ENCODE data around the gene DDA1.
A peak's percentile ranks its signal among the peaks of the same experiment; 100 is the strongest.

DDA1 gene

DNA sequence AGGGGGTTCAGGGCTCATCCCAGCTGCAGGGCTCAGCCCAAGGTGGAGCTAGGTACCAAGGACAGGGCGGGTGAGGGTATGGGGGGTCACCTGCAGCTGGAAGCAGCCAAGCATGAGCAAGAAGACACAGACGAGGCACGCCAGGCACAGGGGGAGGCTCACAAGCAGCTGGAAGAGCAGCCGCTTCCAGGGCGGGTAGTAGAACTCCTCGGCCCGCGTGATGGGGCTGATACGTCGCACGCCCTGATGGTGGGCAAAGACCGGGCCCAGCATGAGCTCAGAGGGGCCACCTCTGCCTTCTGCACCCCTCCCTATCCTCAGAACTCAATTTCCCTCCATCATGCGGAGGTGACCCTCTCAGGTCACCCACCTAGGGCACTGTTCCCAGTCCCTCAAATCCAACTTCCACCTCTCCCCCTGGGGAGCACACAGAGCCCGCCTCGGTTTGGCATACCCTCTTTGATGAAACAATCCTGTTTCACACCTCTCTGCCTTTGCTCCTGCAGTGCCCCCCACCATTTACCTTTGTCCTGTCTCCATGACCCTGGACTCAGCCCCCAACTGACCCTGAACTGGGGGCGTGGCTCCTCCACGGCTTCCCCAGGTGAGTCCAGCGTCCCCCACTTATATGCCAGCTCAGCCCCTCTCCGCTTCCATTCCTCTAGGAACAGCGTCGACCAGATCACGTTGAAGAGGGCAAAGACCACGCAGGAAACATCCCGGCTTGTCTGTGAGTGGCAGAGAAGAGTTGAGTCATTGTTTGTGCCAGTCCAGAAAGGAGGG lies 21.1 kb downstream of the DDA1 start:
- no peak for DNase-seq

DNA sequence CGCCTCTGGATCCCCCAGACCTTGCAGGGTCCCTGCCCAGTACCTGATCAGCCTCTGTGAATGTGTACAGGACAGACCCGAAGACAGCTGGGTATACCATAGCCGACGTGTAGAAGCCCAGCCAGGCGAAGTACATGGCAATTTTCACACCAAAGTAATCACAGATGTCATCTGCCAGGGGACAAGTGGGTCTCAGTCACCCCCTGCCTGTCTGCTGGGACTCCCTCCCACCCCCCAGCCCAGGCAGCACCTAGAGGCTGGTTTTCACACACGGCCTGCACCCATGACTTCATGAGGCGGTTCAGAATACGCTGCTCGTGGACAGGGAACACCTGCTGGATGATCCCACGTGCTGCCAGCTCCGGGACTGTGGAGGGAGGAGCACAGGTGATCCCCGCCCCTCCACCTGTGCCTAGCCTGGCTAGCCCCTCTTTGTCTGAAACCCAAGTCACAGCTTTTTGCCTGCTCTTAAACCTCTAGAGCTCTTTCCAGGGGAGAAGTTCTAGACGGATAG lies 21.7 kb downstream of the DDA1 start:
- DNase-seq = no peak

DNA sequence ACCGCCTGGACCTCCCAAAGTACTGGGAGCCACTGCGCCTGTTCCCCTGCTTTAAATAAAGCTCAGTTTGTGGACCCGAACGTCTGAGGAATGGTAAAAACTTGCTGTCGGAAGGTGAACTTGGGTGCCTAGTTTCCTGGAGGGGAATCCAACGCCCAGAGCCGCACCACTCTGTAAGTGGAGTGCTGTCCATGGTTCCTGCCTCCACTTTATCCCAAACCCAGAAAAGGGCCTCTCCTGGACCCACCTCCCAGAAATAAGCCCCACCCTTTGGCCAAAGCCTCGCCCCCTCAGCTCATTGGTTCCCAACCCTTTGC lies 23.0 kb downstream of the DDA1 start:
- no peak for DNase-seq

DNA sequence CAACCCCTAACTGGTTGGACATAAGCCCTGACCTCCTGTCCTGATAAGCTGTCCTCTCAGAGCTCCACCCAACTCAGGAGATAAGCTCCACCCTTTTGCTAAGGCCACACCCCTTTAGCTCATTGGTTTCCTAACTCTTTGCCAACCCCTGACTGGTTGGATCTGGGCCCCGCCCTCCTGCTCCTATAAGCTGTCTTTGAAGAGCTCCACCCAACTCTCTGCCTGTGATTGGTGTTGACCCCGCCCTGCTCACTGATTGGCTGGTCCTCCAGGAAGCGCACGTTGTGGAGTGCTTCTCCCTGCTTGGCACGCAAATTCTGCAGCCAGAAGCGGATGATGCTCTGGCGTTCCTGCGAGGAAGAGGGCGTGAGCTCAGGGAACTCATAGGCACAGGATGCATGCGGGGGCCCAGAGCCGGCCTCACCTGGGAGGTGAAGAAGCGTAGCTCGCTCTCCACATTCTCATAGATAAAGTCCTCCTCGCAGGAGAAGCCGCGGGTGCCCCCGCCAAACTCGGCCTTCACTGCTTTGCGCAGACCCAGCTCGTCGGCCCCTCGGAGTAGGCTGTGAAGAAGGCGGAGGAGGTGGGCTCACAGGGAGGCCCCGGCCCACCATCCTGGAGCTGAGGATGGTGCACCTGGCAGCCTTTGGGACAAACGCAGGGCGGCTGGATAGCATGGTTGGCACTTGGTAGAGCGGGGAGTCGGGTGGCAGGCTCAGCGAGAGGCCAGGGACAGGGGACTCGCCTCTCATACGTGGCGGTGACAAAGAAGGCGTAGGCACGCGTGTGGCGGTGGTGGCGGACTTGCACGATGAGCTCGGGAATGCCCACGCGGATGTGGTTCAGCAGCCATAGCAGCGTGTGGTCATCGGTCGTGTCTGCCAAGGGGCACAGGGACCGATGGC lies 23.6 kb downstream of the DDA1 start:
- DNase-seq = peak; percentile 81

DNA sequence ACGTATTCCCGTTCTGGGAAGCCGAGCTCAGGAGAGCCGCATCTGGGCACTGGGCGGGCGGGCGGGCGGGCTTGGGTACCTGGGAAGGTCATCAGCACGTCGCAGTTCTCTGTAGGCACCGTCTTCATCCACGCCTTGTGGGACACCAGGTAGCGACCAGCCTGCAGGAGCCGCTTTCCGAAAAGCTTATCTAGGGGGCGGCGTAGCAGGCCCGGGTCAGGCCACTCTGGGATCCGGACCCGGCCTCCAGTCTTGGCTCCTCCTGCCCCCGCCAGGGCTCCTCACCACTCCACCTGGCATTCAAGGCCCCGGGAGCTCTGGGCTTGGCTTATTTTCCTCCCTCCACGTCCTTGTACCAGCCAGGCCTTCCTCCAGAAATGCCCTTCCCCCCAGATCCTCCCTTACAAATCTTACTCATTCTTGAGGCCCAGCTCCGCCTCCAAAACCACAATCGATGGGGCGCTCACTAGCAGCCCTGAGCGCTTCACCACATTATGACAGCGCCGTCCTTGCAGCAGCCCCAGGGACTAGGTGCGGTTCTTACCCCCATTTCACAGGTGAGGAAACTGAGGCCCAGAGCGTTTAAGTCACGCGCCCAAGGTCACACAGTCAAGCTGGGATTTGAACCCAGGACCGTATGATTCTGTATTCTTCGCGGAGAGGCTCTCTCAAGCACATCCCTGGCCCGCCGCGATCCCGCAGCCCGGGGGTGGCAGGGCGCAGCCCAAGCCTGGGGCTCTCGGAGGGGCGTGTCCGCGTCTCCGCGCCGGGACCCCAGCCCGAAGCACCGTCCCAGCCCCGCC lies 24.4 kb downstream of the DDA1 start:
- DNase-seq = no peak

DNA sequence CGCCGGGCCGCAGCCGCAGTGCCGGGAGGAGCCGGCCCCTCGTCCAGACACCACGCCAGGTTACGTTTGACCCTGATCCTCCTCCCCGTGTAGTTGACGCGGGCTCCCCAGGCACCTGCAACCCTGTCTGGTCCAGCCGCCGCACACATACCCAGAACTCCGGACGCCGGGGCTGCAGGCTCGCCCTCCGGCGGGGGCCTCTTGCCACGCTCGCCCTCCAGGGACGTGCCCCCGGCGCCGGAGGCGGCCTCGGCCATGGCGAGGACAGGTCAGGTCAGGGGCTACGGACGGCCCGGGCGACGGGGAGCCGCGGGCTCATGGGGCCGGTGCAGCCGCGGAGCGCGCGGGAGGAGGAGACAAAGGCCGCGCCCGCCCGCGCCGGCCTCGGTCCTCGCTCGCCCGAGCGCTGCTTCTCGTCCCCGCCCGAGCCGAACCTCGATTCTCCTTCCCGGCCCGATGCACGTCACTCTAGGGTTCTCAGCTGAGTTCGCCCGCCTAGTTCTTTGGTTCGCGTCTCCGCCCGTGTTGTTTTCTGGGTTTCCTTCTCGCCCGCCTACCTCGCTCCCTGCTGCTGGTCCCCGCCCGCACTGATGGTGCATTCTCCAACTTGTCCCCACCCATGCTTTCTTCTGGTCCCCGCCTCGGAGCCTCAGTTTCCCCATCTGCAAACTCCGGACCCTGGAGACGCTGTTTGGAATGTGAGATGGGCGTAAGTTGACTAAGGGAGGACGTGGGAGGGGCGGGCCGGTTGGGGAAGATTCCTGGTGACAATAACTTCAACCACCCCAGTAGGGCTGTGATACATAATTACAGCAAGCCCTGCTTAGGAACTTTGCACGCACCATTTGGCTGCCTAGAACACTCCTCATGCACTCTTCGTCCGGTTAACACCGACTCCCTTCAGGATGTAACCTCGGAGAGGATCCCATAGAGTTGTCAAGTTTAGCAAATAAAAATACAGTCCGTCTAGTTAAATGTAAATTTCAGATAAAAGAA lies 25.3 kb downstream of the DDA1 start, which contains the start of gene ANO8:
TSS of gene ANO8 (minus strand) at position 442 of the 996 bp plus-strand sequence. CDS start at position 257, 185 bp downstream.
- DNase-seq = peak; percentile 98

DNA sequence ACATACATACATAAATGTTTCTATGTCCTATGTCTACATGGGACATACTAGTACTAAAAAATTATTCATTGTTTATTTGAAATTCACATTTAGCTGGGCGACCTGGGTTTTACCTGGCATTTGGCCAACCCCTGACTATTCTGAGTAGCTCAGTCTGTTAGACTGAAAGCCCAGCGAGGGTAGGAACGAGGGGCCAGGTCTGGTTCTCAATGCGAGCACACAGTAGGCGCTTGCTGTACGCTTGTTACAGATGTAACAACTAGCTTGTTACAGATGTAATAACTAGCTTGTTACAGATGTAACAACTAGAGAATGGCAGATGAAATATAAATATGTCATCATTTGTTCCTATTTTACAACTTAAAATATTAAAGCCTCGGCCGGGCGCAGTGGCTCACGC lies 26.2 kb downstream of the DDA1 start:
- DNase-seq = no peak

DNA sequence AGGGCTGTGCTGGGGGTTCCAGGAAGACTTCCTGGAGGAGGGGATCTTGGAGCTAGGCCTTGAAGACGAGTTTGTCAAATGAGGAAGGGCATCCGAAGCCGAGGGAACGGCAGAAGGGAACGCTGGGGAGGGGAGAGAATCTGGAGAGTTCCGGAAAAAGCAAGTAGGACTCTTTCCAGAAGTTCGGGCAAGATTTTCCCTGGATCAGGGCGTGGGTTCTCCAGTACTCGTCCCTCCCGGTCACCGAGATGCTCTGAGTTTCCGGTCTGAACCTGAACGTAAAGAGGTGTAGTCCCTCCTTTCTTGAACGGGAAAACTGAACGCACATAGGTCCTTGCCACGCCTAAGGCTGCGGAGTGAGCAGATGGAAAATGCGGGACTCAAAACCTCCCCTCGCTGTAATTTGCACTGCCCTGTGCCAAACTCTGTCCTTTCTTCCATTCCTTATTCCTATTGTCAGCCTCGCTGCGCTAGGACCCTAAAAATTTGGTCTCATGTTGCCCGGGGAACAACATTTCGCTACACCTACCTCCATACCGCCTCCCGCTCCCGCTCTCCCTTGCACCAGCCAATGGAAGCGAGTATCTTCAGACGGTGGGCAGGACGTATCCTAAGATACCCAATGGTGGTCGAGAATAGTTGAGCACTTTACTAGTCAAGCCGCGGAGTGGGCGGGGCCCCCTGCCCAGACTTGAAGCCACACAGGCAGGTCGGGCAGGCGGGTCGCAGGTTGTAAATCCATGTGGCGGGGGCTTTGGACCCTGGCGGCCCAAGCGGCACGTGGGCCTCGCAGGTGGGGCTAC lies 27.7 kb downstream of the DDA1 start, which contains the start of gene GTPBP3:
TSS of gene GTPBP3 (plus strand) at position 682 of the 803 bp plus-strand sequence. CDS start at position 741, 59 bp downstream.
- peak; percentile 99 for DNase-seq

DNA sequence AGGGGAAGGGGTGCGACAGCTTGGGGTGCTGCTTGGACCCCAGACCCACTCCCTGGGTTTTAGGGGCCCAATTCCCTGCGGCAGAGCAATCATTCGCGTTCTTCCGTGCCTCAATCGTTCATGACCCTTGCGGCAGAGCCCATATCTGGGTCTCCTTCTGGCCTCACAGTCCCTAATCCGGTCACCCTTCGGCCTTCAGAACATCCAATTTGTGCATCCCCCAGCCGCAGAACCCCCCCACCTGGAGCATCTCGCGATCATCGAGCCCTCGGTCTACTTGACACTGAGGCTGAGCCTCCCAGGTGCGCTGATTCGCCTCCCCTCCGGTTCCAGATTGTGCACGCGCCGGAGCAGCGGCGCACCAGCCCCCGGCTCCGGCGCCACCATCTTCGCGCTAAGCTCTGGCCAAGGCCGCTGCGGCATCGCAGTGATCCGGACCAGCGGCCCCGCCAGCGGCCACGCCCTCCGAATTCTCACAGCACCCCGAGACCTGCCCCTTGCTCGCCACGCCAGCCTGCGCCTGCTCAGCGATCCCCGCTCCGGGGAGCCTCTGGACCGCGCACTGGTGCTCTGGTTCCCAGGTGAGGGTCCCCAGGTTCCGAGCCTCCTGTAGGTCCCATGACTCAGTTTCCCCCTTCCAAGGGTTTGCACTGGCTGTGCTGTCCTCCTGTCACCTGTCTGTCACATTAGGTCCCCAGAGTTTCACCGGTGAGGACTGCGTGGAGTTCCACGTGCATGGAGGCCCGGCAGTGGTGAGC lies 28.5 kb downstream of the DDA1 start:
- DNase-seq = no peak

DNA sequence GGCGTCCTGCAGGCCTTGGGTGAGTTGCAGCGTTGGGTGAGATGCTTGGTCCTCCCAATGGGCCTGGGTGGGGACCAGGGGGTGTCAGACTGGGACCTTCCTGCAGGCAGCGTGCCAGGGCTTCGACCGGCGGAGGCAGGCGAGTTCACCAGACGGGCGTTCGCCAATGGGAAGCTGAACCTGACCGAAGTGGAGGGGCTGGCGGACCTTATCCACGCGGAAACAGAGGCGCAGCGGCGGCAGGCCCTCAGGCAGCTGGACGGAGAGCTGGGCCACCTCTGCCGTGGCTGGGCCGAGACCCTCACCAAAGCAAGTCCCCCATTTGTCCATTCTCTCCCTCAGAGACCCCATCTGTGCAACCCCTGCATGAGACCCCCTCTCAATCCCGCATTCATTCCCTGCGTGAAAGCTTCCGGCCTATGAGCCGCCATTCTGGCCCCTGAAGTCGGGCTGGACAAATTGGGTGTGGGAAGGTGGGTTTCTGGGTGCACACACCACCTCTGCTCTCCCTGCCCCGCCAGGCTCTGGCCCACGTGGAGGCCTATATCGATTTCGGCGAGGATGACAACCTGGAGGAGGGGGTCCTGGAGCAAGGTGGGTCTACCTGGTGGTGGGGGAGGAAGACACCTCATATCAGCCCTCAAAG lies 29.2 kb downstream of the DDA1 start:
- no peak for DNase-seq

DNA sequence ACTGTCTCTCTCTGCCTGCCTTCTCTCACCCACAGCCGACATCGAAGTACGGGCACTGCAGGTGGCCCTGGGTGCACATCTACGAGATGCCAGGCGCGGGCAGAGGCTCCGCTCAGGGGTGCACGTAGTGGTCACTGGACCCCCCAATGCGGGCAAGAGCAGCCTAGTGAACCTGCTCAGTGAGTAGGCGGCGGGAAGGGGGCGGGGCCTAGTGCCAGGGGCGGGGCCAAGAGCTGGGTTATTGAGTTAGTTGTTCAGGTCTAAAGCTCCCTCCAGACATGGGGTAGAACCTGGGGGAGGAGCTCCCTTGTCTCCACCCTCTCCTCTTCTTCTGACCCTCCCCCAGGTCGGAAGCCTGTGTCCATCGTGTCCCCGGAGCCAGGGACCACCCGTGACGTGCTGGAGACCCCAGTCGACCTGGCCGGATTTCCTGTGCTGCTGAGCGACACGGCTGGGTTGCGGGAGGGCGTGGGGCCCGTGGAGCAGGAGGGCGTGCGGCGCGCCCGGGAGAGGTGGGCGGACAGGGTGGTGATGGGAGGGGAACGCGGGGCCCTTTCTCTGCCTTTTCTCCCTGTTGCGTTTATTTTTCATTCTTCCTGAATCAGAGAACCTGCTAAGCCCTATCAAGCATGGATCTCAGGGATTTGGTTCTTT lies 29.9 kb downstream of the DDA1 start:
- DNase-seq = peak; percentile 69

DNA sequence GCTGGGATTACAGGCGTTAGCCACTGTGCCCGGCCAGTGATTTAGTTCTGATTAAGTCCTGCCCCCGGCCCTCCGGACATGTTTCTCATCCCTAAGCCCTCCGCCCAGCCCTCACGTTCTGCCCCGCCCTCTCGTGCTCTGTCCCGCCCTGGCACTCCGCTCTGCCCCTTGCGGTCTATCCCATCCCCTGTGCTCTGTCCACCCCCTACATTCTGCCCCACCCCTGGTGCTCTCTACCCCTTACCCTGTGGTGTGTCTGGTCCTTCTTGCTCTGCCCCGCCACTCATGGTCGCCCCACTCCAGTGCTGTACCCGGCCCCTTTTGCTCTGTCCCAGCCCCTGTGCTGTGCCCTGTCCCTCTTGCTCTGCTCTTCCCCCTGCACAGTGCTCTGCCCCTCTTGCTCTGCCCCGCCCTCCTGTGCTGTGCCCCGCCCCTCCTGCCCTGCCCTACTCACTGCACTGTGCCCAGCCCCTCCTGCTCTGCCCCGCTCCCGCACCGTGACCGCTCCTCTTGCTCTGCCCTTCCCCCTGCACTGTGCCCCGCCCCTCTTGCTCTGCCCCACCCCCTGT lies 31.0 kb downstream of the DDA1 start:
- peak; percentile 87 for DNase-seq

DNA sequence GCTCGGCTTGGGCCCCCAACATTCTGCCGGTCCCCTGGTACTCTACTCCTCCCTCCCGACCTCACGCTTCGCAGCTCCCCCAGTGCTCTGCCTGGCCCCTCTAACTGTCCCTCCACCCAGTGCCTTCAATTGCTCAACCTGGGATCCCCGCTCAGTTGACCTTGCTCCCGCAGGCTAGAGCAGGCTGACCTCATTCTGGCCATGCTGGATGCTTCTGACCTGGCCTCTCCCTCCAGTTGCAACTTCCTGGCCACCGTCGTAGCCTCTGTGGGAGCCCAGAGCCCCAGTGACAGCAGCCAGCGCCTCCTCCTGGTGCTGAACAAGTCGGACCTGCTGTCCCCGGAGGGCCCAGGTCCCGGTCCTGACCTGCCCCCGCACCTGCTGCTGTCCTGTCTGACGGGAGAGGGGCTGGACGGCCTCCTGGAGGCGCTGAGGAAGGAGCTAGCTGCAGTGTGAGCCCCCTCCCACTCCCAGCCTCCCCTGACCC lies 31.6 kb downstream of the DDA1 start:
- no peak for DNase-seq

DNA sequence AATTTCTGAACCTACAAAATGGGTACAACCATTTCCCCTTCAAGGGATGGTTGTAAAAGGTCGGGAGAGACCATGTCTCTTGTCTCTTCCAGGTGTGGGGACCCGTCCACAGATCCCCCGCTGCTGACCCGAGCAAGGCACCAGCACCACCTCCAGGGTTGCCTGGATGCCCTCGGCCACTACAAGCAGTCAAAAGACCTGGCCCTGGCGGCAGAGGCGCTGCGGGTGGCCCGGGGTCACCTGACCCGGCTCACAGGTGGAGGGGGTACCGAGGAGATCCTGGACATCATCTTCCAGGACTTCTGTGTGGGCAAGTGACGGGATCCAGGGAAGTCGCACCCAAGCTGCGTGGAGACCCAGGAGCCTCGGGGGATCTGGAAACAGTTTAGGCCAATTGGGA lies 32.0 kb downstream of the DDA1 start:
- DNase-seq = no peak

DNA sequence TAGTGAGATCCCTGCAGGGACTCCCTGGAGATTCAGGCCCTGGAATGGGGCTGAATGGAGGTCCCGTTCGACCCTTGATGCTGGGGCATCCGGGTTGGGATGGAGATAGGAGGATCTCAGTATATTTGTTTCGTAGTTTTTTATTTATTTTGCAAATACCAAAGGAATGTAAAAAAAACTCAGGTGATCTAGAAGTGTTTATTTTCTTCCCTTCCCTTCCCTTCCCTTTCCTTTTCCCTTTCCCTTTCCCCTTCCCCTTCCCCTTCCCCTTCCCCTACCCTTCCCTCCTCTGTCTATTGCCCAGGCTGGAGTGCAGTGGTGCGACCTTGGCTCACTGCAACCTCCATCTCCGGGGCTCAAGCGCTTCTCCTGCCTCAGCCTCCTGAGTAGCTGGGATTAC lies 32.5 kb downstream of the DDA1 start:
- no peak for DNase-seq

DNA sequence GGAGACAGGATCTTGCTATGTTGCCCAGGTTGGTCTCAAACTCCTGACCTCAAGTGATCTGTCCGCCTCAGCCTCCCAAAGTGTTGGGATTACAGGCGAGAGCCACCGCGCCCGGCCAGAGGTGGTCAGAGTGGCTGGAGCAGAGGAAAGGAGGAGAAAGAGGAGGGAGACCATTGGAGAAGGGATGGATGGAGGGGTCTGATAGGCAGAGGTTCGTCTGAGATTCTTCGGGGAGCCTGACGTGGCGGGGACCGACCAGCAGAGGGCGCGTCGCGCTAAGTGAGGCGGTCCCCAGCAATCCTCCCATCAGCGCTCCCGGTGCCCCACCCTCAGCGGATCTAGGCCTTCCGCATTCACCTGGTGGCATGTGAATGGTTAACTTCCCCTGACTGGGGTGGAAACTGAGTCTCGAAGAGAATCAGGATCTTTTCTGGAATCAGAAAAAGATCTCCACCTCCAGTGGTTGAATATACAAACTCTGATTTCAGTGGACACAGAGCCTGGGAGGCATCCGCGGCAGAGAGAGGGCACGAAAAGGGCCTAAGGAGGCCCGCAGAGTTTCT lies 36.8 kb downstream of the DDA1 start:
- DNase-seq = peak; percentile 80

DNA sequence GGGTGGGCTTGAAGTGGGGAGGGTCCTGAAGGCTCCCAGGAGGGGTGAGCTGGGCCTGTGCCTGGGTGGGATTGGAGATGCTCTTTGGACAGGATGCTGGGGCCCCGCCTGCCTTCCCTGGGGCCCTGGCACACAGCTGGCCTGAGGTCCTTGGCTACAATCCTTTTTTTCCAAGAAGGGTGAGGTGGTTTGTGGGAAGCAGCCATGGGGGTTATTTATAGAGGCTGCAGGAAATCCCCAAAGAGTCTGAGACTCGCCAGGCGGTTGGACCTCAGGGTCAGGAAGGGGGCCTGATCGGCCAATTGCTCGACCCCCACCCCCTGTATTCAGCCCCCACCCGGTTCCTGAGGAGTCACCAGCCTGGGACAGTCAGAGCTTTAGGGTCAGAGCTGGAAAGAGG lies 38.0 kb downstream of the DDA1 start:
- DNase-seq = no peak

DNA sequence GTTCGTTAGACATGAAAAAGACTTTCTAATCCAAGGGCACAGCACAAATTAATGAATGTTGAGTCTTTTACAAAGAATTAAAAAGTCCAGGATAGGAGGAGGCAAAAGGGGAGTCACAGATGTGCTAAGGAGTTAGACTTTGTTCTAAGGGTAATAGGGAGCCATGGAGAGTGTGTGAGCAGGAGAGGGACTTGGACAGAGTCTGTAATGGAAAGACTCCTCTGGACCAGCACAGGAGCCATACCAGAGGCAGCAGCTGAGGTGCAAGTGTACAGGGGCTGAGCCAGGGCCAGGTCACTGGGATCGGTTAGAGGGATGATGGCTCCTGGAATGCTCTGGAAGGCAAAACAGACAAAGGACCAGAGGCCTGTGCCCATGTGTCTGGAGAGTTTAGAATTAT lies 38.5 kb downstream of the DDA1 start:
- no peak for DNase-seq
